NCI-H146 treated with DMSO at 0.1 percent for 48 hours (cell line): Measurements from ENCODE around the gene CDC42EP4.
"Not testable (repeated sequence)": the region's sequence is repeated elsewhere in the genome, so short reads cannot be mapped to it uniquely, and the experiment has no call there.

Experiments used
- DNase-seq: peaks from one replicate; lab custom pipeline; 2025; ENCODE audit not compliant: unreplicated experiment; lab: John Stamatoyannopoulos, UW

Gene CDC42EP4

DNA sequence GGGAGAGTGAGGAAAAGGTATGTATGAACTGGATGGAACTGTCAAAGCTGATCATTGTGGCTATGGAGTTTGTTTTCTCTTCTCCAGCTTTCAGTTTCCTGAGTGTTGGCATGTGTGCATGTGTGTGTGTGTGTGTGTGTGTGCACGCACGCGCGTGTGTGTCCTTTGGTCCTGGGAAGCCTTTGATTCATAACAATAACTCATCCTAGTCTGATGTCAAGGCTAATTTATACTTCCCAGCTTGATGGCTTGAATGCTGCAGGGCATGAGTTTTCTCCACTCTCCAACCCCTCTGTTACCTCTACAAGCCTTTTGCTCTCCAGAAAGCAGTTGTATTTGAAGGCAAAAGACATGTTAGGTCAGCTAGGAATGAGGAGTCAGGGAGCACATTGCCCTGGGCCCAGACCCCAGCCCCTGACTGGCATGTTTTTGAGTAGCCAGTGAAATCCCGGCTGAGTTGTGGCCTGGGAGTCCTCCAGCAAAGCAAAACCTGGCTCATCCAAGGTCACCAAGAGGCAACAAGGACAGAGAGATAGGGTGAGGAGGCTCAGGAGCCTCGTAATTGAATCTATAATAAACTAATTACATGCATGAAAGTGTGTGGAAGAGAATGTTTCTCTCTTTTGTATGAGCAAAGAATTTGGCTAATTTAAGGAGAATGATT is 8.9 kb upstream of the CDC42EP4 start:
- DNase-seq, result no peak

DNA sequence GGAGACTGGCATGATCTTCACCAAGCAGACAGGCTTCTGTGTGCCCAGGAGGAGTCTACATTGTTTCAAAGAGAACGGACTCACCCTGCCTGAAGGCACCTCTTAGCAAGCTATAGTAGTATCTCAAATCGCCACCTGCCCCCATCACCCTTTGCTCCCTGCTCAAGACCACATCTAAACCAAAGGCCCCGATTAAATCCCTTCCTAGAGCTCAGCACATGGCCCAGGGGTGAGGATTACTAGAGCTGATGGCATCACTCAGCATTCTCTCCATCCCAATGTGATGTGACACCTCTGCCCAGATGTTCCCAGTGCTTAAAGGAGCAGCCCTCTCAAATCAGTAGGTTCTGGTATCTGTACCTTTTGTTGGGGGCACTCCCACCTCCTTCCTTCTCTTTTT is 8.0 kb upstream of the CDC42EP4 start:
- no peak for DNase-seq

DNA sequence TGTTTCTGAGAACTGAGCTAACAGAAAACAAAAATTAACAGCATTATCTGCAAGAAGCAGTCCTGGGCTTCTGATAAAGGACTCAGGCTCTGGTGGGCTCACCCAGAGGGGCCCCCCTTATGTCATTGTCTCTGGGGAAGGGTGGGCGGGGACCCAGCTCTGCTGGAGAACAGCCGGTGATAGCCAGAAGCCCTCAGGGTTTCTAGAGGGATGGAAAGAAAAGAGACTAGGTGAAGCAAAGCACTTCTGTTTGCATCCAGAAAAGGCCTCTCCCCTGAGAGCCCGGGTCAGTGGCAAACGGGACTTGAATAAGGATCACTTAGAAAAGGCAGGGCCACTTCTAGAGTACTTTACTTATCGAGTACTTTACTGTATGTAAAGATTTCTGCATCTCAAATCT is 7.0 kb upstream of the CDC42EP4 start:
- DNase-seq, result no peak

DNA sequence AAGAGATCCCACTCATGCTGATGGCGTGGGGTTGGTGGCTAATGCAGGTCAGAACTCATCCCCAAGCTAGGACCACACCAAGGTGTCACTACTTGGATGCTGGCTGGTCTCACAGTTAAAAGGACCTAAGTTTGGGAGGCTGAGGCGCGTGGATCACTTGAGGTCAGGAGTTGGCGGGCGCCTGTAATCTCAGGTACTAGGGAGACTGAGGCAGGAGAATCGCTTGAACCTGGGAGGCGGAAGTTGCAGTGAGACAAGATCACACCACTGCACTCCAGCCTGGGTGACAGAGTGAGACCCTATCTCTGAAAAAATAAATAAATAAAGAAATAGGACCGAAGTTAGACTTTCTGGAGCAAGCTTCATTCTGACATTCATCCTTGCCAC is 6.6 kb upstream of the CDC42EP4 start:
- no peak for DNase-seq

DNA sequence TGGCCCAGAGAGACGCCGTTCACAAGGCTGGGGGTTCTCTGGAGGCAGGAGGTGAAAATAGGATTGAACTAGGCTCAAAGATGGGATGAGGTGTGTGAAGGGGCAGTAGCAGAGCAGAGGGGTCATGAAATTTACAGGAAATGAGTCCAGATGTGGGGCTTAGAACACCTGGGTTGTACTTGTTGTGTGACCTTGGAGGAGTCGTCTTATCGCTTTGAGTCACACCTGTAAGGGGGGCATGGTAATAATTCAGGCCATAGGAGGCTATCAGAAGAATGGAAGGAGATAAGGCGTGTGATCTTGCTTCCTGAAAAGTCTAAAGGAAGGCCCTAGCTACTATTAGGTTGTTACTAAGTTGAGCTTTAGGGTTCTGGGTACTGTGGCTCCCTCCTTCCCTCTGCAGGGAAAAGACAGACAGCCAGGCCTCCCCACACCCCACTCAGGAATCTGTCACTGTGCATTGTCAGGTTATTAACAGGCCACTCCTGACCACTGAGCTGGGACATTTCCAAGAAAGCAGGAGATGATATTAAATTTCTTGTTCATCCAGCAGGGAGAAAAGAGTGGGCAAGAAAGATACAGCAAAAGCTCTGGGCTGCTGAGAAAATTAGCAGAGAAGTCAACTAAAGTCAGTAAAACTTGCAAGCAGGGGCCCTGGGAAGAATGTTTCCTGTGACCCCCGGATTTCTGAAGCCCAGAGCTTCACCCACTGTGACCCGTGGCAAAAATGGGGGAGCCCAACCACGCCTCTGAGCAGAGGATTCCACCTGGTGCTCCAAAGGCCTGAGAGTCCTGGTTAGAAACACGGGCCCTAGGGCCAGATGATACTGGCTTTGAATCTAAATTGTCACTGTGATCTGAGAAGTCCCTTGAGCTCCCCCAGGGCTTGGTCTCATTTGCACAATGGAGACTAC is 6.0 kb upstream of the CDC42EP4 start:
- DNase-seq, result no peak

DNA sequence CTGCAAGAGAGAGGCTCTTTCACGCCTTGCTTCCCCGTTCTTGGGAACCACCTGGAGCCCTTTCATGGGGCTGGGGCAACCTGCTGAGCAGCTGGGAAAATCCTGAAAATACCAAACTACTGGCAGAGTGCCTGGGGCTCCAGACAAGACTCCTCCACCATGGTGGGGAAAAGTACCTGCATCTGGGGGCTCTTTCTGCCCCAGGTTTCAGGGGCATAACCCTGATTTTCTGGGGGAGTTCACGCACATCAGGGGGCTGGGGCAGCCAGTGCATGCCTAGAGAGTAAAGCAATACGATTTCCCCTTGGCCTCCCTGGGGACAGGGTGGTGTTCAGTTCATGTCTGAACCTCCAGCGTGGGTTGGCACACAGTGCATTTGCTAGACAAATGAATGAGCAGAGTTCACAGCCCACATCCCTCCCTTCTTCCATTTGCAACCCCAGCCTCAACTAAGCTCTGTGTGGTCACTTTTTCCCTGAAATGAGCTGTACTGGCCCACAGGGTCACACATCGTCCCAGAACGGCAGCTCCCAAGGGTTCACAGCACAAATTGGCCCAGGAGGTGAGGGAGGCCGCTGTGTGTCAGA is 5.2 kb upstream of the CDC42EP4 start:
- DNase-seq, result no peak

DNA sequence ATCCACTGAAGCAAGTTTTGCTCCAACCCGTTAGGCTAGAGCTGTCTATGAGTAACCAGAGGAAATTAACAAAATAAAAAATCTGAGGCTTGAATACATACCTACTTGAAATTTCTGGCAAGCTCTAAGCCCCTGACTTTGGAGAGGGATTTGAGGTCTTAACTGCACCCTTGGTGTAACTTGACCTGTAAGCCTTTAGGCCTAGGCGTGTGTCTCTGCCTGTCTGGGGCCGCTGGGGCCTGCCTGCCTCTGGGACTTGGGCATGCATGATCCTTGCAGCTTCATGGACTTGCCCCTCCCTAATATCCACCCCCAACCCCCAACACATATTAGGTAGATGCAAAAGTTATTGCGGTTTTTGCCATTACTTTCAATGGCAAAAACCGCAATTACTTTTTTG is 3.7 kb upstream of the CDC42EP4 start:
- no peak for DNase-seq

DNA sequence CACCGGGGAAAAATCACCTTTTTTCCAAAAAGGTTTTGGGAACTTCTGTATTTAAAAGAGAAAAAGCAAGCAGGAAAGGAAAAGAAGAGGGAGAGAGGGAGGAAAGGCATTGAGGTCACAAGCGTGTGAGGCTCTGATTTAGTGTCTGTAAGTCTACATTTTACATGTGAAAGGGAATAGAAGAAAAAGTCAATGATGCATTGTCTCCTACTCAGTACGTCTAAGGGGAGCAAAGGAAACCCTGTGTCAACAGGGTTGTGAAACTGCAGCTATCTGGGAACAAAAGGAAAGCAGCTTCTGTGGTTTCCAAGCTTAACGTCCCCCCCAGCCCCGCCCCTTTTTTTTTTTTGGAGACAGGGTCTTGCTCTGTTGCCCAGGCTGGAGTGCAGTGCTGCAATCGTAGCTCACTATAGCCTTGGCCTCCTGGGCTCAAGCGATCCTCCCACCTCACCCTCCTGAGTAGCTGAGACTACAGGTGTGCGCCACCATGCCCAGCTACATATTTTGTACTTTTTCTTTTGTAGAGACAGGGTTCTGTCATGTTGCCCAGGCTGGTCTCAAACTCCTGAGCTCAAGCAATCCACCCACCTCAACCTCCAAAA is 1.8 kb upstream of the CDC42EP4 start:
- no peak for DNase-seq

DNA sequence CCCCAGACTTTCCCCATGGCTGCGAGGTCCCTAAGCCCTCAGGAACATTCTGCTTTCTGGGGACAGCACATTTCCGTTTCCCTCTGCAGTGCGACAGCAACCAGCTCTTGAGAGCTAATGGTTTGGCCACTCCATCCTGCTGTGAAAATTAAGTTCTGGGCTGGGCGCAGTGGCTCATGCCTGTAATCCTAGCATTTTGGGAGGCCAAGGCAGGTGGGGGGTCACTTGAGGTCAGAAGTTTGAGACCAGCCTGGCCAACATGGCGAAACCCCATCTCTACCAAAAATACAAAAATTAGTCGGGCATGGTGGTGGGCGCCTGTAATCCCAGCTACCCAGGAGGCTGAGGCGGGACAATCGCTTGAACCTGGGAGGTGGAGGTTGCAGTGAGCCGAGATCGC is 1.1 kb upstream of the CDC42EP4 start:
- DNase-seq, result not testable (repeated sequence)

DNA sequence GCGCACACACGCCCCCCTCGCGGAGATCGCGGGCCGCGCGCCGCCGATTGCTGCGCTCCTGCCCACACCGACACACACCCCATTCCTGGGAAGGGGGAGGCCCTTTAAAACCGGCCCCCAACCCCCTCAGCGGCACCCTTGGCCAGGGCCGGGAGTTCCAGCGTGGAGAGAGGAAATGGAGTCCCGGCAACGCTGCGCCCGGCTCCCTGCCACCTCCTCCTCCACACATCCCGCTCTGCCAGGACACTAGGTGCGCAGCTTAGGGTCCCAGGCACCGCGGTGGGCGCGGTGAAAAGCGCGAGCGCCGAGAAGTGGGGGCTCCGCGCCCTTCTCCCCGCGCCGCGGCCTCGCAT is 397 bp downstream of the CDC42EP4 start:
- no peak for DNase-seq

DNA sequence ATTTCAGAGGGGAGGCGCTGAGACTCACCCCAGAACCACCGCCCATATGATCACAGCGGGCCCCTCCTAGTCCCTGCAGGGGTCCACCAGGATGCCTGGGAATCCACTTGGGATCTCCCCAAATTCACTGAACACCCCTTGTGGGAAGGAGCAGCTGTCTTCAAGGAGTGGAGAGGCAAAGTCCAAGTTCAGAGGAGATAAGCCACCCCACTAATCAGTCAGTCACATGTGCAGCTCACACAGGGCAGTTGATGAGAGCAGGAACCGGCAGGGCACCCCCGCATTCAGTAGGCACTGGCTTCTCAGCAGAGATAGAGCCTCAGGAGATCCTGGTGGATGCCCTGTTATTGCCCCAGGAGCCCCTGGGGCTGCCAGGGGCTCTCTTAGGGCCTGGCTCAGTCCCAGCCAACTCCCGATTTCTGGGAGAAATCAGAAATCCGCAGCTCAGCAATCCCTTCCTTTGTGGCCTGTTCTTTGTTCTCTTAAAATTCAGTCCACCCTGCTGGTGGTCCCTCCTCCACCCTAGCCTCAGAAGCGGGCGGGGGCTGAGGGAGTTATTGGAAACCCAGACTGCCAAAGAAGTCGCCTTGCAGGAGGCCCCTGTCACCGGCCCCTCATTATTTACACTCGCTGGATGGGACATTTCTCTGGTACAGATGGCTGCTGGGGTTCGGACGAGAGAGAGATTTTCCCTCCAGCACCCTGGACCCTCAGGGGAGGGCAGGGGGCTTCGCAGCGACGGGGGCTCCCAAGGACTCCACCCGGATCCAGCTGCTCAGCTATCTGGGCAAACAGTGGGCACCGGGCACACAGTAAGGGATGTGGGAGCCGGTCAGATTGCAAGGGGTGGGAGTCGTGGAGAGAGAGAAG is 1.8 kb downstream of the CDC42EP4 start:
- DNase-seq, result no peak

DNA sequence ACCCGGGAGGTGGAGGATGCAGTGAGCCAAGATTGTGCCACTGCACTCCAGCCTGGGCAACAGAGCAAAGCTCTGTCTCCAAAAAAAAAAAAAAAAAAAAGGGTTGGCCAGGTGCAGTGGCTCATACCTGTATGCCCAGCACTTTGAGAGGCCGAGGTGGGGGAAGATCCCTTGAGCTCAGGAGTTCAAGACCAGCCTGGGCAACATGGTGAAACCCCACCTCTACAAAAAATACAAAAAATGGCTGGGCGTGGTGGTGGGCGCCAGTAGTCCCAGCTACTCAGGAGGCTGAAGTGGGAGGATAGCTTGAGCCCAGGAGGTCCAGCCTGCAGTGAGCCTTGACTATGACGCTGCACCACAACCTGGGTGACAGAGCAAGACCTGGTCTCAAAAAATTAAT is 2.8 kb downstream of the CDC42EP4 start:
- DNase-seq, result not testable (repeated sequence)

DNA sequence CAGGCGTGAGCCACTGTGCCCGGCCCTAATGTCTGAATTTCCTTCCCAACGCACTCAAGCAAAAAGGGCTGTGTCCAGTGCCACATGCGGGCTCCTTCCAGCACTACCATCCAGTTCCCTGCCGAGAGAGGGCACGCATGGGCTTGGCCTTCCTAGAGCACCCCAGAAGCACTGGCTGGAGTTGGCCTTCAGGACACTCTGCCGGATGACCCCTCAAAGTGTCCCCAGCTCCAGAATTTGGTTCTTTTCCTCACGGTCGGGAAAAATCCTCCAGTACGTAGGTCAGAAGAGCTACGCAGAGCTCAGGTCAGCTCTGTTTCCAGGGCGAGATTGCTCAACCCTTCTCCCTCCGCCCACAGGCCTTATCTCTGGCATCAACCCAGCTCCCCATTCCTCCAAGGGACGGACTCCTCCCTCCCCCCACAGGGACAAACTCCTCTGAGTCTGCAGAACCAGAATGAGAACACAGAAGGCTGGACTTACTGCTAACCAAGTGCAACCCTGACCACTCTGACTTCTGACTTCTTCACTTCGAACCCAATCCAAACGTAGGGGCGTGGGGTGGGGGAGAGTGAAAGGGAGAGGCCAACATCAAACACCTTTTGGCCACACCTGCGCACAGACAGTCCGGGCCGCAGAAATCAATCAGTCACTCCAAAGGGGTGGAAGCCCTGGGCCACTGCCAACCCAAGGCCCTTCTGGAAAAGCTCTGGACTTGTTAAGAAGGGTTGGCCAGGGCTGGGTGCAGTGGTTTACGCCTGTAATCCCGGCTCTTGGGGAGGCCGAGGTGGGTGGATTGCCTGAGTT is 3.6 kb downstream of the CDC42EP4 start:
- DNase-seq, result no peak

DNA sequence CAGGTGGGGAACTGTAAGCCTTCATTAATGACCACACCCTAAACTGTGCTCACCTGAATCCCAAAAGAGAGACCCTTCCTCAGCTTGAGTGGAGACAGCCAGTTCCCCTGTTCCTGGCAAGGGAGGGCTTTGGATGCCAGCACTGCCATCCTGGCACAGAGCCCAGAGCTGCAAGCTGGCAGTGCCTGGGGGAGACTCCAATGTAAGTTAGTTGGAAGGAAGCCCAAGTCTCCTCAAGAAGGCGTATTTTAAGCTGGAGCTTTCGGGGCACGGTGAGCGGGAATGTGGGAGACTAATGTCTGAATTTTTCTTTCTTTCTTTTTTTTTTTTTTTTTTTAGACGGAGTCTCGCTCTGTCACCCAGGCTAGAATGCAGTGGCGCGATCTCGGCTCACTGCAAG is 4.7 kb downstream of the CDC42EP4 start:
- DNase-seq, result no peak

DNA sequence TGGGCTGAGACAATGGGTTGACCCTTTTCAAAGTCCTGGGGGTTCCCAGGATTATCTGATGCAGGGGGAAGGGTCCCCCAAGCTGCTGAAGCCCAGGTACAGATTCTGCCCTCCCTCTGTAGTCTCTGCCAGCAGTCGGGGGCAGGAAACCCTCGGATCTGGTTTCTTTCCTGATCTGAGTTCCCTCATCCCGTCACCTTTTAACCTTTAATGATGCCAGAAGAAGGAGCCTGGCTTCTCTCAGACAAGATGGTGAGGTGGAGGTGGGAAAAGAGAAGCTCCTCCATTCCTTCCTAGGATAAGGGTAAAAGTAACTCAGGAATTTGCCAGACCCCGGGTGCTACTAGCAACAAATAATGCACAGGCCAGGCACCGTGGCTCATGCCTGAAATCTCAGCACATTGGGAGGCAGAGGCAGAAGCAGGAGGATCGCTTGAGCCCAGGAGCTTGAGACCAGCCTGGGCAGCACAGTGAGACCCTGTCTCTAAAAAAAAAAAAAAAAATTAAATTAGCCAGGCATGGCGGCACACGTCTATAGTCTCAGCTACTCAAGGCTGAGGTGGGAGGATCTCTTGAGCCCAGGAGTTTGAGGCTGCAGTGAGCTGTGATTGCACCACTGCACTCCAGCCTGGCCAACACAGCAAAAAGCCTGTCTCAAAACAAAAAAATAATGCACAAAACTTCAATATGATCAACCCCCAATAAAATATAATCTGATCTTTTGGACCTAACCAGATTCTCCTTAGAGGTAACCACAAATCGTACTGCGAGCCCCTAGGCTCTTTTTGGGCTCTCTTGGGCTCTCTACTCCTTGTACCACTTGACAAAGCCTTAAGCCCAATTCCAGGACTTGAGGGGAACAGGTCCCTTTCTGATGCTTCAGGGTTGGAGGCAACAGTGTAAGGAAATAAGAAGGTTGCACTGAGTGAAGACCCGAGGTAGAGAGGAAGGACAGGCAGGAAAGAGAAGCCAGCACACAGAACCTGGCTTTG is 5.7 kb downstream of the CDC42EP4 start:
- no peak for DNase-seq

DNA sequence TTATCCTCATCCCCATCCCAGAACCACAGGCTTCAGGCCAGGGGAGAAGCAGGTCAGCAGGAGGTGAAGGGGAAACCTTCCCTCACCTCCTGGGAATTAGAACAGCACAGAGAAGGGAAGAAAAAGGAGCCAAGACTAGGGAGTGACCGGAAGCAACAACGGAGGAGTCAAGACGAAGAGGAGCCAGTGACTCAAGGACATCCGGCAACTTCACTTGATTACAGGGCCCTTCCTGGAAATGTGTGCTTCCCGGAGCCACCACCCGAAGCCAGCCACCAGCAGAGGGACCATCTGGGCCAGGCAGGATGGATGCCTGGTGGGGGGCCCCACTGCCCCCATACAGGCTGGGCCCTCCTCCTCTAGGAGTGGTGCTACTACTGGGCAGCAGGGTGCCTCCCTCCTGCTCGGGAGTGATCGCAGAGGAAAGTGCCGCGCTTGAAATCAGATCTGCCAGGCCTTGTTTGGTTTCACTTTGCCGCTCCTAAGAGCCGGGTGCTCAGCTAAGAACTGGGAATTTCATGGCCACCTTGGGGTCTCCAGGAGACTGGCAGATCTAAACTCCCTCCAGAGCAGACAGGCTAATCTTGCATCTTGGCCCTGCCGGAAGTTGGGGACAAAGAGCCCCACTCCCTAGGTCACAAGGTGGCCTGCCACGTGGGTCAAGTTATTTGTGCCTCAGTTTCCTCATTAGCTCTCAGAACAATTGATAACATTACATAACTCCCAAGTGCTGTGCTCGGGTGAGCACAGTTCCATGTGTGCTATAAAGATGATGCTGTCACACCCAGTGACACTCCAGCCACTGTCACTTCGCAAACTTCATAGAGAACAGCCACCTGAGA is 6.6 kb downstream of the CDC42EP4 start:
- DNase-seq, result peak; percentile 58

DNA sequence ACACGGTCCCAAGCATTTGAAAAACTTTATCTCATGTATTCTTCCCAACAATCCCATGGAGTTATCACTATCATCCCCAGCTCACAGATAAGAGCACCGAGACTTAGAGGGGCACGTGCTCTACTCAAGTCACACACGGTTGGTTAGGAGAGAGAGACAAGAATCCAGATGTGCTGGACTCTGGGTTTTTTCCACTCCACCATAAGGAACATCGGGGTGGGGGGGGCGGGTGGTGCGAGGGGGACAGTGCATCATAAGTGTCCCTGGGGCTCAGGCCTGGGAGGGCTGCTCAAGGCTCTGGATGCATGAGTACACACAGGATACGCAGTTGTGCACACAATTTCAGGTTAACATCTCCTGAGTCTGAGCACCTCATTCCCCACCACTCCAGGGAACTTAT is 7.4 kb downstream of the CDC42EP4 start:
- DNase-seq, result no peak

DNA sequence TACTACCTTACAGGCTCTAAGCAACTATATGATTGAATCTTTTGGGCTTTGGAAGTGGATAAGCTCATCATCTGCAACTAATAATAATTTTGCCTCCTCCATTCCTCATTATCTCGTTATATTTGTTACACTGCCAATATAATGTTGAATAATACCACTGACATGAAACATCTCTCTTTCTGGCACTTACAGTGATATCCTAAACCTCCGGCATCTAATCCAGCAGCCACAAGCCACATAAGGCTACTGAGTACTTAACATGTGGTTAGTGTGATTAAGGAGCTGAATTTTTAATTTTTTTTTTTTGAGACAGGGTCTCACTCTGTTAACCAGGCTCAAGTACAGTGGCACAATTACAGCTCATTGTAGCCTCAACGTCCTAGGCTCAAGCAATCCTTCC is 9.6 kb downstream of the CDC42EP4 start:
- DNase-seq, result no peak
